Coronary artery (tissue), 2 donors: ENCODE measurements around the gene KANK2.

Experiments
- DNase-seq: peaks from one replicate; pipeline ENCODE4 v3.0.0-alpha.2; 2017; ENCODE audit warnings: low spot score
- H3K27ac ChIP-seq, 2 donors: fragments of 200-600 bp; sonication (generic); one replicate each; pipeline ENCODE4 v1.5.1; 2016 to 2019
- H3K4me3 ChIP-seq: fragments of 200-600 bp; sonication (generic); 2 replicates; pipeline ENCODE4 v1.5.1; 2016; ENCODE audit warnings: mild to moderate bottlenecking, moderate library complexity
- CTCF ChIP-seq: fragments of 200-600 bp; sonication (generic); IDR thresholded peaks from one replicate; pipeline ENCODE4 v1.5.1; 2019; ENCODE audit warnings: antibody characterized with exemption

KANK2 gene

GRCh38 chr19:11209839-11210655 lies 12.7 kb upstream of the KANK2 start:
- Histone ChIP-seq H3K4me3 (no peak overlapping the region), H3K27ac (peak overlapping the region in 1 of 2 donors; percentile 45)
- no peak for TF ChIP-seq CTCF
- peak; percentile 70 for DNase-seq

DNA sequence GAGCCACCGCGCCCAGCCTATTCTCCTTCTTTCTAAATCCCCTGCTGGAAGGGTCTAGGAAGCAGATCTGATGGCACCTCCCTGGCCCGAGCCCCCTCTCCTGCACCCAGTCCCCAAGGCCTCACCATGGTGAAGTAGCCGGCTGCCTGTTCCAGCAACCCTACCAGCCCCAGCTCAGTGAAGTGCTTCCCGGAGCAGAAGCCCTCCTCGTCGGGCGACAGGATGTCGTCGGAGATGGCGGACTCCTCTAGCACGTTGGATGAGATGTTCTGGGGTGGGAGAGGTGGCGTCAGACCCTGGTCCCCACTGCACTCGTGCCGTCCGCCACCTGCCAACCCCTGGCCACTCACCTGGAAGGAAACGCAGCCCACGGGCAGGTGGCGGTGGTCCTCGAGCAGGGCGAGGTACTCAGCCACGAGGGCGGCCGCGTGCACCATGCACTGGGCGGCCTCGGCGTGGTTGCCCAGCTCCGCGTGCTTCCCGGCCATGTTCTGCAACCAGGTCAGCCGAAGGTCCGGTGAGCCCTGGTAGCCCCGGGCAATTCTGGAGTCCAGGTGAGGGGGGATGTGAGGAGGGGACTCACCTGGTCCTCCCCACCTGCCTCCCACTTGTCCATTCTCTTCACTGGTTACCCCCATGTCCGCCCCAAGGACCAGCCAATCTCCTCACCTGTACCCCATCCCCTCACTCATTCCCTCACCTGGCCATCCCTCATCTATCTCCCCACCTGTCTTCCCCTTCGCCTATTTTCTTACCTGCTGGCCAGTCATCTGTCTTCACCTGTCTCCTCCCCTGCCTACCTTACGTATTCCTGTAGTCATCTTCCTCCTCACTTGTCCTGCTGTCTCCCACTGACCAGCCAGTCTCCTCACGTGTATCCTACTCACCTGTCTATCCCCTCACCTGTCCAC lies 11.5 kb upstream of the KANK2 start:
- H3K27ac ChIP-seq, result no peak overlapping the region
- TF ChIP-seq CTCF, result no peak
- no peak overlapping the region for H3K4me3 ChIP-seq
- no peak for DNase-seq

DNA sequence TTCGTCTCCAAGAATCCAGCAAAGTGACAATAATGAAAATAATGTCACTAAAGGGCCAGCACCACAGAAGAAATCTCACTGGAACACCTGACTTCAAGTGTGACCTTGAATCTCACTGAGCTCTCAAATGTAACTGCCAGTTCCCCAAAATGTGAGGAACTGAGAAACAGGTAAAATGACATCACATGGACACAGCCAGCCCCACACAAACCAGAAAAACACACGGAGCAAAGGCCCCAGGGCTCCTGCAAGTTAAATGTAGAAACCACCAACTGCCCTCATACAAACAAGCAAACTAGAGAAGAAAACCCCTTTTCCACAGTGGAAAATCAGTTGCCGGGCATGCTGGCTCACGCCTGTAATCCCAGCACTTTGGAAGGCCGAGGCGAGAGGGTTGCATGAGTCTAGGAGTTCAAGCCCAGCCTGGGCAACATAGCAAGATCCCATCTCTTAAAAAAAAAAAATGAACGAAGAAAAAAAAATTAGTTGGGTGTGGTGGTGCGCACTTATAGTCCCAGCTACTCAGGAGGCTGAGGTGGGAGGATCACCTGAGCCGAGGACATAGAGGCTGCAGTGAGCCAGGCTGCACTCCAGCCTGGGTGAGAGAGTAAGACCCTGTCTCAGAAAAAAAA lies 8.7 kb upstream of the KANK2 start:
- no peak for TF ChIP-seq CTCF
- no peak overlapping the region for H3K27ac ChIP-seq
- no peak overlapping the region for H3K4me3 ChIP-seq
- DNase-seq, result no peak

DNA sequence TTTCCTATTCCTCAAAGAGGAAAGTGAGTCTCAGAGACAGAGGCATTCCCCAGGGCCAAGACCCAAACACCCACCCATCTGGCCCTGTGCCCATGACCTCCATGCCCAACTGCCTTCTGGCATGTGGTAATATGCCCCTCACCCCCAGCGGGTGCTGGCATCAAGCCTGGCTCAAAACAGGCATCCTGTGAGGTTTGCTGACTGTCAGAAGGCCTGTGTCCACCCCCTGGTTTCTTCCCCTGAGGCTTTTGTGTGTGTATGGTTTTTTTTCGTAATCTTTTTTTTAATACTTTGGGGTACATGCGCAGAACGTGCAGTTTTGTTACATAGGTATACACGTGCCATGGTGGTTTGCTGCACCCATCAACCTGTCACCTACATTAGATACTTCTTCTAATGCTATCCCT lies 7.6 kb upstream of the KANK2 start:
- no peak for DNase-seq
- H3K27ac ChIP-seq, result peak overlapping the region; percentile 95 to 97

GRCh38 chr19:11204076-11204602 lies 6.8 kb upstream of the KANK2 start:
- H3K4me3 ChIP-seq, result no peak overlapping the region
- DNase-seq, result no peak
- no peak for TF ChIP-seq CTCF
- peak overlapping the region; percentile 95 to 97 for H3K27ac ChIP-seq

More for the DNA sequence above, 7.6 kb upstream of the KANK2 start:
- no peak overlapping the region for H3K4me3 ChIP-seq
- no peak for TF ChIP-seq CTCF

DNA sequence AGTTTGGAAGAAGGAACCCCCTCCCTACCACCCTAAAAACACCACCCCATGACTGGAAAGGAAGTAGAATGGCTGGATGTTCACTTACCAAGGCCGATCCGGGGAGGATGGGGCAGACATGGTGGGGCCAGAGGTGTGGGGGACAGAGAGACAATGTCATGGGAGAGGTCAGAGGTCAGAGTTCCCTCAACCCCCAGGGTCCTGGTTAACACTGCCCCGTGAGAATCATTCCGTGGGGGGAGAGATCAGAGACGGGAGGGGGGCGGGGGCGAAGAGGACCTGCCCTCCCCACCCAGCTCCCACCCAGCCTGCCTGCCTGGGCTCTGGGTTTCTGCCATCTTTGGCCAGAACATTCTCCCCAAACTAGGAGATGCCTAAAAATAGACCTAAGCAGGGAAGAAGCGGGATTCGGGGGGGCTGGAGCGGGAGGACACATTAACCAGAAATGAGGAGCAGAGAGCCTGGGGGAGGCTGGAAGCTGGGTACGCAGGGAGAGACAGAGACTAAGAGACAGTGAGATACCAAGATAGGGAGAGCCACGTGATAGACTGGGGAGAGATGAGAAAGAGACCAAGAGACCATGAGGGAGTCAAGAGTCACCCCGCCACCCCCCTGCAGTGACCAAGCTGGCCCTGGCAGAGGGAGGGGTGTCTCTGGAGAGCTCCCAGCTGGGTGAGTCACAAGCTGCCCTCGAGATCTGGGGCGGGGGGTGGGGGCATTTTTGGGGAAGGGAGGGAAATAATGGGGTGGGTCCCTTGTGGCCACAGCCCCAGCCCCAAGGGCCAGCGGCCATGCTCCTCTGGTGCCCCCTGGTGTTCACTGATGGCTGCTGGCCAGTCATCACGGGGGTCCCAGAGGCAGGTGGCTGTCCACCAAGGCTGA lies 6.1 kb upstream of the KANK2 start:
- TF ChIP-seq CTCF, result peak; percentile 93
- Histone ChIP-seq H3K4me3 (peak overlapping the region; percentile 30), H3K27ac (peak overlapping the region; percentile 95 to 97)
- DNase-seq, result peak; percentile 95
